HCT116 (cell line): ENCODE measurements around the gene NFIC. TPM values are rescaled to one million over a fixed set of nuclear protein-coding genes. Genes with fewer than 3 reads are reported as not detected.

Source experiments
- ATAC-seq: fragments of 200-7000 bp; cut with Tn5 transposase; 2 replicates; pipeline ENCODE4 v1.9.1; 2020; ENCODE audit warnings: mild to moderate bottlenecking, moderate library complexity
- BruUV-seq: library from RNA; stranded (reverse); fragments of 400-500 nt; replicated peaks from 2 replicates; lab custom pipeline; 2021; lab: Mats Ljungman, UMichigan
- CTCF ChIA-PET: fragments of 300-600 bp; sonication (Branson Sonifier 250); formaldehyde crosslinking; loops from one replicate; lab custom pipeline; 2021; ENCODE audit warnings: antibody characterized with exemption; lab: Charles Lee
- POLR2A ChIA-PET: fragments of 300-600, 350-600 bp; sonication (Branson Sonifier 250); formaldehyde crosslinking; loops from one replicate; lab custom pipeline; 2021; ENCODE audit warnings: antibody characterized with exemption; lab: Charles Lee
- RAD21 ChIA-PET, 2 experiments: fragments of 300-600 bp; sonication (Branson Sonifier 250); formaldehyde crosslinking; loops; one replicate each; lab custom pipeline; 2023; ENCODE audit warnings: low total read pairs in 2 of 2; ENCODE audit not compliant: uncharacterized antibody in 2 of 2, unreplicated experiment in 2 of 2, low non-redundant PET in 1 of 2; lab: Charles Lee
- DNase-seq: peaks from one replicate; pipeline ENCODE4 v3.0.0-alpha.2; 2010; ENCODE audit warnings: low read depth, low spot score
- H2AFZ ChIP-seq: fragments of 200-600 bp; shearing (Covaris generic), sonication (generic); 2 replicates; pipeline ENCODE4 v1.6.1; 2017; ENCODE audit warnings: low read depth, mixed run types, mixed read lengths, antibody characterized with exemption, low read length; ENCODE audit not compliant: poor library complexity, severe bottlenecking
- H3K27ac ChIP-seq: 2 replicates; pipeline ENCODE4 v1.5.1; 2012; ENCODE audit warnings: low read depth, low read length
- H3K27me3 ChIP-seq: fragments of 200-600 bp; sonication (generic); 2 replicates; pipeline ENCODE4 v1.6.1; 2016; ENCODE audit warnings: mixed run types, low read length, mixed read lengths; ENCODE audit not compliant: insufficient read depth
- H3K36me3 ChIP-seq, 2 experiments: fragments of 200-500 bp in 1 of 2; fragments of 200-600 bp in 1 of 2; sonication (Bioruptor generic) in 1 of 2; sonication (generic) in 1 of 2; 2 replicates each; pipeline versions ENCODE4 v1.5.1 to v1.6.1; 2014 to 2016; ENCODE audit warnings: low read length in 2 of 2, inconsistent platforms in 1 of 2, mixed read lengths in 1 of 2, mixed run types in 1 of 2; ENCODE audit not compliant: insufficient read depth in 2 of 2, control insufficient read depth in 1 of 2
- H3K4me1 ChIP-seq, 2 experiments: fragments of 200-600 bp in 1 of 2; sonication (generic) in 1 of 2; 2 replicates each; pipeline versions ENCODE4 v1.5.1 to v1.6.1; 2012 to 2017; ENCODE audit warnings: low read length in 2 of 2, inconsistent platforms in 1 of 2, mild to moderate bottlenecking in 1 of 2, mixed read lengths in 1 of 2, mixed run types in 1 of 2, moderate library complexity in 1 of 2; ENCODE audit not compliant: insufficient read depth in 2 of 2, control insufficient read depth in 1 of 2
- H3K4me2 ChIP-seq: fragments of 200-600 bp; sonication (generic); 2 replicates; pipeline ENCODE4 v1.6.1; 2017; ENCODE audit warnings: mixed run types, low read length, mixed read lengths
- H3K4me3 ChIP-seq, 2 experiments: fragments of 200-600 bp in 1 of 2; sonication (generic) in 1 of 2; replicated peaks in 1 of 2; 2 replicates each; pipeline ENCODE4 v1.5.1; 2011 to 2016; ENCODE audit warnings: low read length in 2 of 2, control low read depth in 1 of 2, low read depth in 1 of 2, mild to moderate bottlenecking in 1 of 2, mixed read lengths in 1 of 2, mixed run types in 1 of 2
- H3K79me2 ChIP-seq: fragments of 200-600 bp; sonication (generic); 2 replicates; pipeline ENCODE4 v1.6.1; 2017; ENCODE audit warnings: mild to moderate bottlenecking, mixed run types, low read length, moderate library complexity, mixed read lengths; ENCODE audit not compliant: insufficient read depth
- H3K9ac ChIP-seq: fragments of 200-600 bp; sonication (generic); 2 replicates; pipeline ENCODE4 v1.6.1; 2016; ENCODE audit warnings: low read length, mixed read lengths
- H3K9me2 ChIP-seq: fragments of 200-600 bp; sonication (generic), shearing (Covaris generic); 2 replicates; pipeline ENCODE4 v1.6.1; 2017; ENCODE audit warnings: mixed run types, mild to moderate bottlenecking, moderate library complexity; ENCODE audit not compliant: insufficient read depth
- H3K9me3 ChIP-seq, 2 experiments: fragments of 200-500 bp in 1 of 2; fragments of 200-600 bp in 1 of 2; sonication (Bioruptor generic) in 1 of 2; sonication (generic) in 1 of 2; 2 replicates each; pipeline ENCODE4 v1.6.1; 2014 to 2017; ENCODE audit warnings: low read length in 2 of 2, mixed read lengths in 2 of 2, inconsistent platforms in 1 of 2, low read depth in 1 of 2, mild to moderate bottlenecking in 1 of 2, mixed run types in 1 of 2, moderate library complexity in 1 of 2; ENCODE audit not compliant: control insufficient read depth in 1 of 2, insufficient read depth in 1 of 2
- H4K20me1 ChIP-seq: fragments of 200-600 bp; sonication (generic), shearing (Covaris generic); 2 replicates; pipeline ENCODE4 v1.6.1; 2017; ENCODE audit warnings: mixed run types, mild to moderate bottlenecking, moderate library complexity; ENCODE audit not compliant: insufficient read depth
- CBX3 ChIP-seq: IDR thresholded peaks from 2 replicates; pipeline ENCODE4 v1.6.1; 2012; ENCODE audit warnings: low read depth
- CEBPB ChIP-seq: IDR thresholded peaks from 2 replicates; pipeline ENCODE4 v1.6.1; 2012; ENCODE audit warnings: low read depth
- EZH2 ChIP-seq: fragments of 200-600 bp; sonication (generic); IDR thresholded peaks from 2 replicates; pipeline ENCODE4 v1.6.1; 2017; ENCODE audit warnings: antibody characterized with exemption, mixed run types
- JUND ChIP-seq: IDR thresholded peaks from 2 replicates; pipeline ENCODE4 v1.6.1; 2012
- POLR2A ChIP-seq: IDR thresholded peaks from 2 replicates; pipeline ENCODE4 v1.7.0; 2011; ENCODE audit warnings: borderline replicate concordance; ENCODE audit not compliant: insufficient read depth, insufficient read length; ENCODE audit errors: extremely low read depth
- POLR2AphosphoS5 ChIP-seq: IDR thresholded peaks from 2 replicates; pipeline ENCODE4 v1.6.1; 2011; ENCODE audit warnings: mild to moderate bottlenecking, low read depth, low read length, moderate library complexity
- SIN3A ChIP-seq: IDR thresholded peaks from 2 replicates; pipeline ENCODE4 v1.6.1; 2012; ENCODE audit warnings: low read depth
- SP1 ChIP-seq: IDR thresholded peaks from 2 replicates; pipeline ENCODE4 v1.6.1; 2012; ENCODE audit warnings: low read depth
- TCF7L2 ChIP-seq: IDR thresholded peaks from 2 replicates; pipeline ENCODE4 v1.7.0; 2011; ENCODE audit warnings: borderline replicate concordance, inconsistent platforms; ENCODE audit not compliant: insufficient read depth, insufficient read length; ENCODE audit errors: extremely low read depth
- ZFX ChIP-seq: fragments of 450-650 bp; IDR thresholded peaks from 2 replicates; pipeline ENCODE4 v1.6.1; 2017
- intact Hi-C: fragments of 100-400 bp; cut with micrococcal nuclease; formaldehyde crosslinking; loops from 2 replicates; pipeline ENCODE4 v1.10.0; 2022
- total RNA-seq: library from RNA; stranded (reverse); gene quantifications from one replicate; pipeline ENCODE4 v1.2.1, GENCODE V29; 2021; ENCODE audit not compliant: unreplicated experiment
- TF ChIP-seq, protein P1 (sequence below): IDR thresholded peaks from 2 replicates; pipeline ENCODE4 v1.6.1; 2012; ENCODE audit warnings: low read depth
- TF ChIP-seq, protein P2 (sequence below): IDR thresholded peaks from 2 replicates; pipeline ENCODE4 v1.6.1; 2011; ENCODE audit warnings: mild to moderate bottlenecking, low read length, moderate library complexity; ENCODE audit not compliant: insufficient replicate concordance; ENCODE audit errors: extremely low read depth

The NFIC gene
- total RNA-seq, 1 experiment from 2014 or later = 116 TPM

DNA sequence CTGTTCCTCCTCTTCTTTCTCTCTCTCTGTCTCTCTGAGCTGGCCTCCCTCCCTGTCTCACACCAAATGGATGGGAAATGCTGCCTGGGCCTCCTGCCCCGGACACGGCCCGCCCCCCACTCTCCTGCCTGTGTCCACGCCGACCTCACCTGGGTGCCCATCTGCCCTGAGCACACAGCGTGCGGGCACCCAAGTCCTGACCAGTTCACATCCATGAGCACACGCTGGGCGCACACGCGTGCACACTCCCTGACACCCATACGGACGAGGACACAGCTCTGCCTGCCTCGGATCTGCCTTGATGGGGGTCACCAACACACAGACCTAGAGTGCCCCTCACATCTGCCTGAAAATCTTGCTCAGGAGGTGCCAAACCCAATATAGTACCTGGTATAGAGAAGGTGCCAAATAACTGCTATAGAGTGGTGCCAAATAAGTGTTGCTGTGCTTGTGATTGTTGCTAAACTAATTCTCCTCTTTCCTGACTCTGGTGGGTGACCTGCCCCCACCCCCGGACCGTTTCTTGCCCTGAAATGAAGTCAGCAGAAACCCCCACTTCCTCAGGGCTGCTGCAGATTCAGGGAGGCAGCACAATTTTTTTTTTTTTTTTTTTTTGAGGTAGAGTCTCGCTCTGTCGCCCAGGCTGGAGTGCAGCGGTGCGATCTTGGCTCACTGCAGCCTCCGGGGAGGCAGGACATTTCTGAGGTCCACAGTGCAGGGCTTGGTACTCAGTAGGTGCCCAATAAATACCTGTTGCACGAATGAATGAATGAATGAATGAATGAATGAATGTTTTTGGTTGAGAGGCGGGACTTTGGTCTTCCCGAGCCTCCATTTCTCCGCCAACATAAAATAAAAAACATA lies 4.6 kb downstream of the NFIC start:
- H2AFZ ChIP-seq = no peak overlapping the region
- H3K9me3 ChIP-seq = no peaks in the 10 kb centered on the region
- H3K9ac ChIP-seq = no peak overlapping the region
- H3K4me1 ChIP-seq = peaks cover 12 to 52% of the 10 kb centered on the region in 2 experiments
- no peaks in the 10 kb centered on the region for H3K27me3 ChIP-seq
- BruUV-seq = no TSS peak
- peak overlapping the region; percentile 36; the same call in 1 of the 2 replicates for H3K27ac ChIP-seq
- intact Hi-C loops = no loop called here
- H3K9me2 ChIP-seq = no peaks in the 10 kb centered on the region
- DNase-seq = no peak
- H3K4me3 ChIP-seq = no peak overlapping the region
- ATAC-seq = no peak
- RAD21 ChIA-PET = no interaction called here
- TF ChIP-seq, protein P1, sequence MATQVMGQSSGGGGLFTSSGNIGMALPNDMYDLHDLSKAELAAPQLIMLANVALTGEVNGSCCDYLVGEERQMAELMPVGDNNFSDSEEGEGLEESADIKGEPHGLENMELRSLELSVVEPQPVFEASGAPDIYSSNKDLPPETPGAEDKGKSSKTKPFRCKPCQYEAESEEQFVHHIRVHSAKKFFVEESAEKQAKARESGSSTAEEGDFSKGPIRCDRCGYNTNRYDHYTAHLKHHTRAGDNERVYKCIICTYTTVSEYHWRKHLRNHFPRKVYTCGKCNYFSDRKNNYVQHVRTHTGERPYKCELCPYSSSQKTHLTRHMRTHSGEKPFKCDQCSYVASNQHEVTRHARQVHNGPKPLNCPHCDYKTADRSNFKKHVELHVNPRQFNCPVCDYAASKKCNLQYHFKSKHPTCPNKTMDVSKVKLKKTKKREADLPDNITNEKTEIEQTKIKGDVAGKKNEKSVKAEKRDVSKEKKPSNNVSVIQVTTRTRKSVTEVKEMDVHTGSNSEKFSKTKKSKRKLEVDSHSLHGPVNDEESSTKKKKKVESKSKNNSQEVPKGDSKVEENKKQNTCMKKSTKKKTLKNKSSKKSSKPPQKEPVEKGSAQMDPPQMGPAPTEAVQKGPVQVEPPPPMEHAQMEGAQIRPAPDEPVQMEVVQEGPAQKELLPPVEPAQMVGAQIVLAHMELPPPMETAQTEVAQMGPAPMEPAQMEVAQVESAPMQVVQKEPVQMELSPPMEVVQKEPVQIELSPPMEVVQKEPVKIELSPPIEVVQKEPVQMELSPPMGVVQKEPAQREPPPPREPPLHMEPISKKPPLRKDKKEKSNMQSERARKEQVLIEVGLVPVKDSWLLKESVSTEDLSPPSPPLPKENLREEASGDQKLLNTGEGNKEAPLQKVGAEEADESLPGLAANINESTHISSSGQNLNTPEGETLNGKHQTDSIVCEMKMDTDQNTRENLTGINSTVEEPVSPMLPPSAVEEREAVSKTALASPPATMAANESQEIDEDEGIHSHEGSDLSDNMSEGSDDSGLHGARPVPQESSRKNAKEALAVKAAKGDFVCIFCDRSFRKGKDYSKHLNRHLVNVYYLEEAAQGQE = no peak
- TF ChIP-seq JUND = no peak
- TF ChIP-seq POLR2A = no peak
- TF ChIP-seq ZFX = no peak
- TF ChIP-seq SP1 = no peak
- TF ChIP-seq TCF7L2 = no peak
- TF ChIP-seq EZH2 = no peak
- no peak for TF ChIP-seq POLR2AphosphoS5
- TF ChIP-seq, protein P2, sequence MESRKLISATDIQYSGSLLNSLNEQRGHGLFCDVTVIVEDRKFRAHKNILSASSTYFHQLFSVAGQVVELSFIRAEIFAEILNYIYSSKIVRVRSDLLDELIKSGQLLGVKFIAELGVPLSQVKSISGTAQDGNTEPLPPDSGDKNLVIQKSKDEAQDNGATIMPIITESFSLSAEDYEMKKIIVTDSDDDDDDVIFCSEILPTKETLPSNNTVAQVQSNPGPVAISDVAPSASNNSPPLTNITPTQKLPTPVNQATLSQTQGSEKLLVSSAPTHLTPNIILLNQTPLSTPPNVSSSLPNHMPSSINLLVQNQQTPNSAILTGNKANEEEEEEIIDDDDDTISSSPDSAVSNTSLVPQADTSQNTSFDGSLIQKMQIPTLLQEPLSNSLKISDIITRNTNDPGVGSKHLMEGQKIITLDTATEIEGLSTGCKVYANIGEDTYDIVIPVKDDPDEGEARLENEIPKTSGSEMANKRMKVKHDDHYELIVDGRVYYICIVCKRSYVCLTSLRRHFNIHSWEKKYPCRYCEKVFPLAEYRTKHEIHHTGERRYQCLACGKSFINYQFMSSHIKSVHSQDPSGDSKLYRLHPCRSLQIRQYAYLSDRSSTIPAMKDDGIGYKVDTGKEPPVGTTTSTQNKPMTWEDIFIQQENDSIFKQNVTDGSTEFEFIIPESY = no peak
- TF ChIP-seq CEBPB = no peak
- no peak for TF ChIP-seq CBX3
- TF ChIP-seq SIN3A = no peak
- peaks cover 95% of the 10 kb centered on the region for H3K79me2 ChIP-seq
- H3K4me2 ChIP-seq = no peak overlapping the region
- CTCF ChIA-PET = no interaction called here
- no peaks in the 10 kb centered on the region; a peak in 1 of 4 replicates for H3K36me3 ChIP-seq
- no peaks in the 10 kb centered on the region; the same call in 1 of the 2 replicates for H4K20me1 ChIP-seq
- POLR2A ChIA-PET = no interaction called here
